ENCODE measurements around the gene ARFGEF2.
"Not testable (repeated sequence)": the region's sequence is repeated elsewhere in the genome, so short reads cannot be mapped to it uniquely, and the experiment has no call there.

Gene ARFGEF2

GRCh38 chr20:49009899-49010631 lies 88.6 kb downstream of the ARFGEF2 start:
- no peak for DNase-seq

DNA sequence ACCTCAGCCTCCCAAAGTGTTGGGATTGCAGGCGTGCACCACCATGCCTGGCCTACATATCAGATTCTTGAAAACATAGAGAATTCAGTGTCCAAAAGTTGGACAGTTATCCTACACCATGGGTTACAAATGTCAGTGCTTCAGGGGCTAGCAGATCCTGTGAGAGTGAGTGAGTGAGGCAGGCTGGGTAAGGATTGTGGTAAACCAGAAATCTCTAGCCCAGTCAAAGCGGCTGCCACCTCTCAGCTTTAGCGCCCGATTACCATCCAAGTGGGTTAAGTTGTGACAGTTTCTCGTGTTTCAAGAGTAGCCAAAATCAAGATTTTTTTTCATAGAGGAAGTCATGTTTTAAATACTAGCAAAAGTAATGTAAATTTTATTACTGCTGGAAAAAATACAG lies 102.7 kb downstream of the ARFGEF2 start:
- DNase-seq = no peak

- not testable (repeated sequence) for DNase-seq
Measured at GRCh38 chr20:49028177-49028576, 106.7 kb downstream of the ARFGEF2 start.

DNA sequence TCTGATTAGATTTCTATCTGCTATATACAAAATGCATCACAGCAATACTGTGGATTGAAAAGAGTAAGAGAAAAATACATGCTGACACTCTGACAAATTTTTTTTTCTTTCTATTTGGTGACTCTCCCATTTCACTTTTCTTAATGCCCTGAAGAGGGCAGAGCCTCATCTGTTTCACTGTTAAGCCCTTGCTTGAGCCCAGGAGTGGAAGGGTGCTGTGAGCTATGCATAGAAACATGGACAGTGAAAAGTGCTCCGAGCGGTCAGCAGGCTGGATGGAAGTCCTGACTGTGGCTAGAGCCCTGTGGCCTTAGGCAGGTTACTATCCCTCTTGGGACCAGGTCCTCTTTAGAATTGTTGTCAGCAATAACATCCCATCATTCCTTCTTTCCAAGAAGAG lies 107.2 kb downstream of the ARFGEF2 start:
- no peak for DNase-seq

DNA sequence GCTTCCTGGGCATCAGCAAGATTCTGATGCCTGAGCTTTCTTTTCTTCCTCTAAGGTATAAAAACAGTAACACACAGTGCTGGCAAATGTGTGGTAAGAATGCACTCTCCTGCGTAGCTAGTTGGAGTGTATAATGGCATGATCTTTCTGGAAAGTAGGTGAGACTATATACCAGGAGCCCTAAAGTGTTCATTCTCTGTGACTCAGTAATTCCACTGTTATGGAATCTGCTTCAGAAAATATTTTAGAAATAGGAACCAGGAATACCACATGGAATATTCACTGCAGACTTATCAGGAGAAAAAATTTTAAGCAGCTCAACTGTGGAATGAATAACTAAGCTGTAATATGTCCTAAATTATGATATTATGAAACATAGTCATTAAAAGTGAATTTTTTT lies 107.7 kb downstream of the ARFGEF2 start:
- DNase-seq = no peak

GRCh38 chr20:49030954-49031619 lies 109.6 kb downstream of the ARFGEF2 start:
- no peak for DNase-seq

DNA sequence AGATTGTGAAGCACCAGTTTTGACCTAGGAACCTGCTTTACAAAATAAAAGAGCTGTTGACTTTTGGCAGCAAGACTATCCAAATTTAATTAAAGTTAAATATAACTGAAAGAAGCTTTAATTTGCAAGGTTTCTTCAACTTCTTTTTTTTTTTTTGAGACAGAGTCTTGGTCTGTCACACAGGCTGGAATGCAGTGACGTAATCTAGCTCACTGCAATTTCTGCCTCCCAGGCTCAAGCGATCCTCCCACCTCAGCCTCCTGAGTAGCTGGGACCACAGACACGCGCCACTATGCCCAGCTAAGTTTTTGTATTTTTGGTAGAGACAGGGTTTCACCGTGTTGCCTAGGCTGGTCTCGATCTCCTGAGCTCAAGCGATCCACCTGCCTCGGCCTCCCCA lies 110.9 kb downstream of the ARFGEF2 start:
- no peak for DNase-seq

DNA sequence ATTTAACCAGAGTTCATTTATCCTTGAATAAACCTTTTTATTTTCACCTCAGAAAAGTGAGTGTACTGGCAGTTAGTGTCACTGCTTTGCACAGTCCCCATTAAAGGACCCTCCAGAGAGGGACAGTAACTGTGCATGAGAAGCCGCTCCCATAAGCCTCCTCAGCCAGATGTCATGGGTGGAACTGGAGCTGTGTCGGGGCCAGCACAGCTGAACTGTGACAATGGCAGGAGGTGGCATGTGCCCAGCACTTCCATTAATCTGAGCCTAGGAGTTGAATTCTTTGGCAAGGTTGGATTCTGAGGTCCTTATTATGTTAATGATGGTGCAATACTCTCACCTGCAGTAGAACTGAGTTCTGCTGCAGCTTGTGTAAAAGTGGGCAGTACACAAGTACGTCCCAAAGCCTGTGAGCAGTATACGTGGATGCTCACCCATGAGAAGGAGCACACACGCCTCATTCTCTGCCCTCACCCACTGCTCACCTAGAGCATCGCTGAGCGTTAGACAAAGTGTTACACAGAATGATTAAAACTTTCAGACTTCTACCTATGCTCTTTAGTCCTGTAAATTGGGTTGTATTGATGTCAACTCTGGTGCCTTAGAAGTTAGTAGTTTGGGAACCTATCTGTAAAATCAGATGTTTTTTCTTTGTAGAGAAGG lies 112.7 kb downstream of the ARFGEF2 start:
- no peak for DNase-seq

- no peak for DNase-seq
Measured at GRCh38 chr20:49037962-49038387, 116.5 kb downstream of the ARFGEF2 start.

DNA sequence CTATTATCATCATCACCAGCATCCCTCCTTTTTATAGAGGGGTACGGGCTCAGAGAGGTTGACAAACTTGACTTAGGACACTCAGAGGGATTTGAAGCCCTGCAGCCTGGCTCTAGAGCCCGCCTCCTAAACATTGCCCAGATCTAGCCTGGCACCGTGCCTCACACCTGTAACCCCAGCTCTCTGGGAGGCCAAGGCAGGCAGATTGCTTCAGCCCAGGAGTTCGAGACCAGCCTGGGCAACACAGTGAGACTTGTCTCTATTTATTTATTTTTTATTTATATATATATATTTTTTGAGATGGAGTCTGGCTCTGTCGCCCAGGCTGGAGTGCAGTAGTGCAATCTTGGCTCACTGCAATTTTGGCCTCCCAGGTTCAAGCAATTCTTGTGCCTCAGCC lies 118.3 kb downstream of the ARFGEF2 start:
- no peak for DNase-seq

GRCh38 chr20:49043000-49043399 lies 121.5 kb downstream of the ARFGEF2 start:
- no peak for DNase-seq

- no peak for DNase-seq
Measured at GRCh38 chr20:49045440-49046086, 124.1 kb downstream of the ARFGEF2 start.

DNA sequence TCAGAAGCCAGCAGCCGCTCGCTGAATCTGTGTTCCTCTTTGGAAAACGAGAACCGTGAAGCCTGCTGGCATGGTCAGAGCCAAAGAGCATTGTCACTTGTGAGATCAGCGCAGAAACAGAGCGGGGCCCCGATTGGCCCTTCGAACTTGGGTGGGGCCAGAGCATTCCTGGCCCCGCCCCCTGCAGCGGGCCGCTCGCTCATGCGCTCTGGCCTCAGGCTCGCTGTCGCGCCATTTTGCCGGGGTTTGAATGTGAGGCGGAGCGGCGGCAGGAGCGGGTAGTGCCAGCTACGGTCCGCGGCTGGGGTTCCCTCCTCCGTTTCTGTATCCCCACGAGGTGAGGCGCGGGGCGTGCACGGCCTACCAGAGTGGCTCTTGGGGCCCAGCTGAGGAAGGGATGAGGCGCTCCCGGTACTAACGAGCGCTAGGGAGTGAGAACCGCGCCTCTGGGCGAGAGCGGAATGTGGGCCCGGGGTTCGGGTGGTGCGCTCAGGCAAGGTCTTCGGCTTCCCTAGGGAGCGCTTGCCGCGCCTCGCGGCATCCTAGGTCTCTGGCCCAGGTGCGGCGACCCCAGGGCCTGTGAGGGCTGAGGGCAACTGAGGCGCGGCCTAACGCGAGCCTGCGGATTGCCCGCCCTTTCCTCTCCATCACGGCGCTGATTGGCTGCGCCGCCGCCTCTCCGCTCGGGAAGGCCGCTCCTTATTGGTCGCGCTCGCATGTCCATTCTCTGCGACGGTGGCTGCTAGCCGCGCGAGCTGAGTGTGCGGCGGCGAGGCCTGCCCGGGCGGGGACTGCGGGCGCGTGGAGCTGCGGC lies 124.8 kb downstream of the ARFGEF2 start, which contains the start of gene CSE1L:
CSE1L (plus strand) TSS at position 226 of the 814 bp plus-strand sequence. CDS start 12,152 bp downstream, outside the sequence.
- peak; percentile 93 for DNase-seq

DNA sequence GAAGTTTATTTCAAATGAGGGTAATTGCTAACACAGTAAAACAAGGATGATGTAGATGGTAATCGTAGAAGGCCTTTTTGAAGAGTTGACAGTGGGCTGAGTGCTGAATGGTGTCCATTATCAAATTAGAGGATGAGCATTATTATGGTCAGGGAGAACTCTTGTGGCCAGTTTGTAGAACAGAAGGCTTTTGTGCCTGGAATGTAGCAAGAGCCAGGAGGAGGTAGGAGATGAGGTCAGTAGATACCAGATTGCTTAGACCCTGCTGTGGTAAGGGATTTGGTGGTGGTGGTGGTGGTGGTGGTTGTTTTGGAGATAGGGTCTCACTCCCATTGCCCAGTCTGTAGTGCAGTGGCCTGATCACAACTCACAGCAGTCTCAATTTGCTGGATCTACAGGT lies 130.8 kb downstream of the ARFGEF2 start:
- no peak for DNase-seq

DNA sequence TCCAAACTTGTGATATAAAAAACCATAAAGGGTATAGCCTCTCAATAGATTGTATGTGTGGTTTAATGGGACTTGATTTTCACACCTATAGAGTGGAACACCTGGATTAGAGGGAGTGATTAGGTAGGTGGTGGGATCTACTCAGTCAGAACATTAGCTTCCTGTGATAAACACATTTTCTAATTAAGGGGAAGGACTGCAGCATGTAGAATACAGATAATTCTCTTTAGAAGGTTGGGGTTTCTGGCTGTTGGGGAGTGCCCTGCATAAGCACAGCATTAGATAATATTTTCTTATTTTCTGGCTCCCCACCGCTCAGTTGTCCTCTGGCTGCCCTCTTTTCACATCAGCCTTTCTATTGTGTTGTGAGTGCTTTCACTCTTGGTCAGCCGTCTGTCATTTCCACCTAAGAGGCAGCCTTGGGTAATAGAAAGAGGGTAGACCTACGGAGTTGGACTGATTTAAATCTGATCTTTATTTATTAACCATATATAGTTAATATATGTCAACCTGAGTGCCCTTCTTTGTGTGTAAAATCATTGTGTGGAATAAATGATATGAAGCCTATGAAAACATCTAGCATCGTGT lies 132.6 kb downstream of the ARFGEF2 start:
- DNase-seq = no peak

DNA sequence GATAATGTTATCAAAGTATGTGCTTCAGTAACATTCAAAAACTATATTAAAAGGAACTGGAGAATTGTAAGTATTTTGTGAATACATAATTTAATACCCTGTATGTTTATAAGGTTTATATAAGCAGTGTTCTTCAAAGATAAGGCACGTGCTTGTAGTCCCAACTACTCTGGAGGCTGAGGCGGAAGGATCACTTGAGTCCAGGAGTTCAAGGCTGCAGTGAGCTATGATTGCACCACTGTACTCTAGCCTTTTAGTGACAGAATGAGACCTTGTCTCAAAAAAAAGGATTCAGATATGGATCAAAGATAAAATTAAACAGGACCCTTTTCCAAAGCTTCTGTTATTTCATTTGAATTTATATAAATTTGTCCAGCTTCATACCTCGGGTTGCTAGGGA lies 141.8 kb downstream of the ARFGEF2 start:
- DNase-seq = no peak

DNA sequence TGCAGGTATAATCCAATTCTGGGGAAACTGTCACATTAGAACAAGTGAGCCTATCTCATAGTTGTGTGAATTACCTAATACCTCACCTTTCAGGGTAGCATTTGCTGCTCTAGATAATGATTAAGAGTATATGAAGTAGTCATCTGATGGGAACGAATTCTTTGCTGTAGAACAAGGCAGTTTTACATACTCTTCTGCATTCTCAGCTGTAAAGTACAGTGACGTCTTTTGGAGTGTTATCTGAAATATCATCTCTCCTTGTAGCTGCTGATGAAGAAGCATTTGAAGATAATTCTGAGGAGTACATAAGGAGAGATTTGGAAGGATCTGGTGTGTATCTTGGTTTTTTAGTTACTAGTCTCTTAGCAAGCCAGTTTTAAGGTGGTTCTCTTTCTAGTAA lies 153.0 kb downstream of the ARFGEF2 start:
- no peak for DNase-seq

GRCh38 chr20:49078310-49078709 lies 156.8 kb downstream of the ARFGEF2 start:
- DNase-seq = no peak

DNA sequence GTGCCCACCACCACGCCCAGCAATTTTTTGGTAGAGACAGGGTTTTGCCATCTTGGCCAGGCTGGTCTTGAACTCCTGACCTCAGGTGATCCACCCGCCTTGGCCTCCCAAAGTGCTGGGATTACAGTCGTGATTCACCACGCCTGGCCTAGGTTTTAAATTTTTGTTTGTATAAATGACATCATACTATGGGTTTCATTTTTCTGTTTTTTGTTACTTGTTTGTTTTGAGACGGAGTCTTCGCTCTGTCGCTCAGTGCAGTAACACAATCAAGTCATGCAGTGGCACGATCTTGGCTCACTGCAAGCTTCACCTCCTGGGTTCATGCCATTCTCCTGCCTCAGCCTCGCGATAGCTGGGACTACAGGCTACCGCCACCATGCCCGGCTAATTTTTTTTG lies 160.8 kb downstream of the ARFGEF2 start:
- not testable (repeated sequence) for DNase-seq

Data from NCI-H1436 (cell line).